SK-N-MC (cell line): ENCODE data around the gene ACOXL.

Experiments used
- EZH2 ChIP-seq: fragments of 200-600 bp; sonication (generic); IDR thresholded peaks from one replicate; pipeline ENCODE4 v1.6.1; 2017; ENCODE audit warnings: antibody characterized with exemption
- POLR2AphosphoS5 ChIP-seq: IDR thresholded peaks from 2 replicates; pipeline ENCODE4 v1.6.1; 2012; ENCODE audit warnings: mild to moderate bottlenecking, low read depth, low read length, borderline replicate concordance

DNA sequence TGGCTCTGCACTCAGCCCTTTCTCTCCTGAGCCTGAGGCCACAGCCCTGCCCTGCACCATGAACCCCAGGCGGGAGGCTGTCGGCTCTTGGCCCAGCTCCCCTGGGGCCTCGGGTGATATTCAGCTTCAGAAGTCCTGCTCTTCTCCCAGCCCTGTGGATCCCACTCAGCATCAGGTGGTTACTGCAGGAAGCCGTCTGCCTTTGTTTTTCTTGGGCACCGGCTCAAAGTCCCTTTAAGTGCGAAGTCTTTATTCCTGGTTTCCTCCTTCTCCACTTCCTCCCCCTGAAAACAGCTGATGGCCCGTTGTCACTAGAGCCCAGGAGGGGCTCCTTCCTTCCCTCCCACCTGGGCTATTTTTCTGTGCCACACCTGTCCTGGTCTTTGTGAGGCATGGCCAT, 226.8 kb downstream of the ACOXL start:
- no peak for TF ChIP-seq EZH2
- no peak for TF ChIP-seq POLR2AphosphoS5
